ENCODE data around the gene EYS. TPM values are rescaled to one million over a fixed set of nuclear protein-coding genes. Genes with fewer than 3 reads are reported as not detected.

EYS gene
- total and polyA plus RNA-seq, 2 of the 13 experiments (the other 11 are each of a cell fraction or from before 2014, with no cell fraction given), result 0.04 to 0.07 TPM

DNA sequence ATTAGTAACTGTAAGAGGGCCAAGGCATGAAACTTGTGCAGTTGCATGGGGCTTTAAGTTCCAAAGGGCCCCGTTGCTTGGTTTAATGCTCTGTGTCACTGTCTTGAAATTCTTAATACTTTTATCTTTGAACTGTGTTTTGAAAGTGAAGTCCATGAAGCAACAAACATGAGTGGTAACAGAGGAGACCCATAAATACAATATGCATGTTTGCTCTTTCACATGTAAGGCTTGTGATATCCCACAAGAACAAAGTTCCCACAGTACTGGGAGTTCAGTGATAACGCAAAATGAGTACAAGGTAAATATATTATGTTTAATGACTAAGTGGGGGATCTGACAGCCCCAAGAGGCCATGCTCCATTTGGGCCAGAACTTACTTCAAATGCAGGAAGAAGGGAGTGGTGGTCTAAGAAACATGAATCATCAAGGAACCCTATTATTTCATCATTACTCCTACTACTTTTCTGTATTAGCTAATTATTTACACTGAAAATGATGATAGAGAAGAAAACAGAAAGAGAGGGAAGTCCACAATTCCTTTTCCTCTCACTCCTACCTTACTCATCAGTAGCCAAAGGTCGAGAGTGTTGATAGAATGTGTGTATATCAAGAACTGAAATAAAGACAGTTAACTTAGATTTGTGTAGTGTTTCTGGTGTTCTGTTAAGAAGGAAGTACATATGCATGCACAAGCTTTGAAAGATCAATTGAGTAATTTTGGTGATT lies 1914.1 kb downstream of the EYS start:
- peaks cover 8% of the 10 kb centered on the region for H3K4me1 ChIP-seq (ENCODE audit: insufficient read depth, low read length)
- no peaks in the 10 kb centered on the region for H3K79me2 ChIP-seq (ENCODE audit: insufficient read depth, low read length)
- H3K4me3 ChIP-seq (replicated peaks in 1 of 3; ENCODE audit: insufficient read depth in 1 of 3, low read depth in 2 of 3, low read length in 3 of 3), result no peak overlapping the region
- WGBS (ENCODE audit: low lambda C conversion rate), result 1% methylated on average over 3 of the region's 3 CpGs
- TF ChIP-seq GATAD2A (CRISPR knock-in tag; IDR thresholded peaks at IDR 0.05), result 0 out of 2 replicates have a peak, but pooled peaks have one; percentile 12
- TF ChIP-seq, protein P1, sequence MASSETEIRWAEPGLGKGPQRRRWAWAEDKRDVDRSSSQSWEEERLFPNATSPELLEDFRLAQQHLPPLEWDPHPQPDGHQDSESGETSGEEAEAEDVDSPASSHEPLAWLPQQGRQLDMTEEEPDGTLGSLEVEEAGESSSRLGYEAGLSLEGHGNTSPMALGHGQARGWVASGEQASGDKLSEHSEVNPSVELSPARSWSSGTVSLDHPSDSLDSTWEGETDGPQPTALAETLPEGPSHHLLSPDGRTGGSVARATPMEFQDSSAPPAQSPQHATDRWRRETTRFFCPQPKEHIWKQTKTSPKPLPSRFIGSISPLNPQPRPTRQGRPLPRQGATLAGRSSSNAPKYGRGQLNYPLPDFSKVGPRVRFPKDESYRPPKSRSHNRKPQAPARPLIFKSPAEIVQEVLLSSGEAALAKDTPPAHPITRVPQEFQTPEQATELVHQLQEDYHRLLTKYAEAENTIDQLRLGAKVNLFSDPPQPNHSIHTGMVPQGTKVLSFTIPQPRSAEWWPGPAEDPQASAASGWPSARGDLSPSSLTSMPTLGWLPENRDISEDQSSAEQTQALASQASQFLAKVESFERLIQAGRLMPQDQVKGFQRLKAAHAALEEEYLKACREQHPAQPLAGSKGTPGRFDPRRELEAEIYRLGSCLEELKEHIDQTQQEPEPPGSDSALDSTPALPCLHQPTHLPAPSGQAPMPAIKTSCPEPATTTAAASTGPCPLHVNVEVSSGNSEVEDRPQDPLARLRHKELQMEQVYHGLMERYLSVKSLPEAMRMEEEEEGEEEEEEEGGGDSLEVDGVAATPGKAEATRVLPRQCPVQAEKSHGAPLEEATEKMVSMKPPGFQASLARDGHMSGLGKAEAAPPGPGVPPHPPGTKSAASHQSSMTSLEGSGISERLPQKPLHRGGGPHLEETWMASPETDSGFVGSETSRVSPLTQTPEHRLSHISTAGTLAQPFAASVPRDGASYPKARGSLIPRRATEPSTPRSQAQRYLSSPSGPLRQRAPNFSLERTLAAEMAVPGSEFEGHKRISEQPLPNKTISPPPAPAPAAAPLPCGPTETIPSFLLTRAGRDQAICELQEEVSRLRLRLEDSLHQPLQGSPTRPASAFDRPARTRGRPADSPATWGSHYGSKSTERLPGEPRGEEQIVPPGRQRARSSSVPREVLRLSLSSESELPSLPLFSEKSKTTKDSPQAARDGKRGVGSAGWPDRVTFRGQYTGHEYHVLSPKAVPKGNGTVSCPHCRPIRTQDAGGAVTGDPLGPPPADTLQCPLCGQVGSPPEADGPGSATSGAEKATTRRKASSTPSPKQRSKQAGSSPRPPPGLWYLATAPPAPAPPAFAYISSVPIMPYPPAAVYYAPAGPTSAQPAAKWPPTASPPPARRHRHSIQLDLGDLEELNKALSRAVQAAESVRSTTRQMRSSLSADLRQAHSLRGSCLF (CRISPR knock-in tag; IDR thresholded peaks at IDR 0.05; ENCODE audit: borderline replicate concordance), result no peak
- TF ChIP-seq TGIF2 (CRISPR knock-in tag; IDR thresholded peaks at IDR 0.05), result no peak
- TF ChIP-seq ATF7 (IDR thresholded peaks at IDR 0.05), result peak; percentile 29; the same call in 1 of the 2 replicates
- TF ChIP-seq ATF7 (CRISPR knock-in tag; IDR thresholded peaks at IDR 0.05), result no peak
- TF ChIP-seq ZNF496 (CRISPR knock-in tag; IDR thresholded peaks at IDR 0.05; ENCODE audit: insufficient replicate concordance), result no peak
- TF ChIP-seq TCF7 (IDR thresholded peaks at IDR 0.05; ENCODE audit: low read depth), result peak; percentile 22; the same call in 1 of the 2 replicates
- no peaks in the 10 kb centered on the region for H3K27me3 ChIP-seq (ENCODE audit: control insufficient read depth in 1 of 2, insufficient read depth in 2 of 2, low read length in 2 of 2)
- ATAC-seq, result peak; percentile 38; the same call in 1 of the 3 replicates
- no peak overlapping the region for H3K9ac ChIP-seq (ENCODE audit: insufficient read depth, low read depth, low read length)
- no peak overlapping the region for H2AFZ ChIP-seq (ENCODE audit: low read length)
- no peaks in the 10 kb centered on the region for H3K36me3 ChIP-seq (replicated peaks in 1 of 2; ENCODE audit: control insufficient read depth in 1 of 2, insufficient read depth in 2 of 2, low read length in 2 of 2)
- H3K4me2 ChIP-seq (ENCODE audit: low read depth, low read length), result no peak overlapping the region
- CTCF ChIA-PET (ENCODE audit: low intra/inter-chr PET ratio, low total read pairs), result no interaction called here
- no peak overlapping the region for H3K27ac ChIP-seq (ENCODE audit: extremely low read length, insufficient read depth, low read length)
- intact Hi-C loops (cut with micrococcal nuclease; ENCODE audit: unreplicated experiment), result no loop called here
- no peaks in the 10 kb centered on the region for H3K9me3 ChIP-seq (ENCODE audit: low read length)
- in situ Hi-C loops (cut with HindIII; ENCODE audit: extremely low pct_ligation_motif_present, low pct_unique_long_range_greater_than_20kb), result loop anchor here (10.0 kb wide), 1 partner anchor 448 kb away; no protein-coding TSS in a partner anchor
- POLR2A ChIA-PET, result no interaction called here
- no peaks in the 10 kb centered on the region for H4K20me1 ChIP-seq (ENCODE audit: insufficient read depth, low read length)
- no peak for FAIRE-seq
- BruUV-seq (replicated peaks), result no TSS peak
- no peak for DNase-seq (ENCODE audit: low spot score)

All from HepG2 (cell line).